Endothelial cell of umbilical vein (primary cell): ENCODE measurements around the gene ADAMTSL3. TPM values are rescaled to one million over a fixed set of nuclear protein-coding genes. Genes with fewer than 3 reads are reported as not detected.

Experiments used
- BruUV-seq: library from RNA; stranded (reverse); fragments of 400-500 nt; replicated peaks from 2 replicates; lab custom pipeline; 2021; lab: Mats Ljungman, UMichigan
- CTCF ChIA-PET: fragments of 300-600, 350-600 bp; sonication (Branson Sonifier 250); formaldehyde crosslinking; loops from one replicate; lab custom pipeline; 2021; ENCODE audit warnings: antibody characterized with exemption, inconsistent platforms; lab: Charles Lee
- POLR2A ChIA-PET: fragments of 300-600, 350-600 bp; sonication (Branson Sonifier 250); formaldehyde crosslinking; loops from one replicate; lab custom pipeline; 2021; ENCODE audit warnings: antibody characterized with exemption, inconsistent platforms; lab: Charles Lee
- DNase-seq: peaks from one replicate; pipeline ENCODE4 v3.0.0-alpha.2; 2011; ENCODE audit warnings: low read depth, low spot score
- FAIRE-seq: peaks from 2 replicates; lab custom pipeline; 2011; peaks lifted over from hg19 to GRCh38; lab: Jason Lieb, UNC
- H2AFZ ChIP-seq: 2 replicates; pipeline ENCODE4 v1.6.0; 2012; ENCODE audit warnings: low read depth, low read length, control low read depth, inconsistent platforms
- H3K27ac ChIP-seq: 2 replicates; pipeline ENCODE4 v1.5.1; 2011; ENCODE audit warnings: low read depth, mild to moderate bottlenecking, control low read depth, low read length, moderate library complexity; ENCODE audit not compliant: insufficient read depth
- H3K27me3 ChIP-seq, 2 experiments: 2 replicates each; pipeline versions ENCODE4 v1.6.0 to v1.6.1; 2011; ENCODE audit warnings: low read length in 2 of 2, mixed read lengths in 1 of 2; ENCODE audit not compliant: control insufficient read depth in 2 of 2, insufficient read depth in 2 of 2
- H3K36me3 ChIP-seq, 2 experiments: 2 replicates in 1 of 2; 3 replicates in 1 of 2; pipeline ENCODE4 v1.5.1; 2011; ENCODE audit warnings: low read length in 2 of 2, mild to moderate bottlenecking in 1 of 2, moderate library complexity in 1 of 2; ENCODE audit not compliant: control insufficient read depth in 2 of 2, insufficient read depth in 2 of 2; ENCODE audit errors: extremely low read depth in 1 of 2
- H3K4me1 ChIP-seq: 3 replicates; pipeline ENCODE4 v1.5.1; 2011; ENCODE audit warnings: mild to moderate bottlenecking, low read length; ENCODE audit not compliant: control insufficient read depth, insufficient read depth; ENCODE audit errors: extremely low read depth
- H3K4me2 ChIP-seq: 2 replicates; pipeline ENCODE4 v1.6.1; 2011; ENCODE audit warnings: low read length, control low read depth, mixed read lengths; ENCODE audit not compliant: insufficient read depth
- H3K4me3 ChIP-seq, 3 experiments: fragments of 200-600 bp in 1 of 3; sonication (generic), shearing (Covaris generic) in 1 of 3; replicated peaks in 1 of 3; 2 replicates each; pipeline ENCODE4 v1.5.1; 2011 to 2016; ENCODE audit warnings: control low read depth in 3 of 3, low read length in 3 of 3, mild to moderate bottlenecking in 2 of 3, inconsistent platforms in 1 of 3, low read depth in 1 of 3, moderate library complexity in 1 of 3; ENCODE audit not compliant: insufficient read depth in 1 of 3
- H3K79me2 ChIP-seq: 2 replicates; pipeline ENCODE4 v1.6.0; 2012; ENCODE audit warnings: low read length, inconsistent platforms; ENCODE audit not compliant: control insufficient read depth, insufficient read depth
- H3K9ac ChIP-seq: replicated peaks from 2 replicates; pipeline ENCODE3; 2011; ENCODE audit warnings: low read length, control low read depth; ENCODE audit not compliant: insufficient read depth; ENCODE audit errors: extremely low read depth
- H3K9me1 ChIP-seq: replicated peaks from 3 replicates; pipeline ENCODE4 v1.6.0; 2011; ENCODE audit warnings: mild to moderate bottlenecking, low read length; ENCODE audit not compliant: control insufficient read depth, insufficient read depth; ENCODE audit errors: extremely low read depth
- H3K9me3 ChIP-seq: replicated peaks from 2 replicates; pipeline ENCODE4 v1.5.1; 2012; ENCODE audit warnings: low read length, inconsistent platforms; ENCODE audit not compliant: control insufficient read depth, insufficient read depth
- H4K20me1 ChIP-seq: replicated peaks from 2 replicates; pipeline ENCODE3; 2011; ENCODE audit warnings: mild to moderate bottlenecking, low read length; ENCODE audit not compliant: control insufficient read depth, insufficient read depth; ENCODE audit errors: extremely low read depth
- EZH2 ChIP-seq: IDR thresholded peaks from 2 replicates; pipeline ENCODE4 v1.6.1; 2012; ENCODE audit warnings: borderline replicate concordance, low read depth, mild to moderate bottlenecking, moderate library complexity, low read length, inconsistent platforms; ENCODE audit not compliant: severe bottlenecking
- FOS ChIP-seq: IDR thresholded peaks from 2 replicates; pipeline ENCODE4 v1.6.1; 2011; ENCODE audit warnings: mild to moderate bottlenecking, low read length, moderate library complexity, borderline replicate concordance; ENCODE audit not compliant: insufficient read depth
- GATA2 ChIP-seq: IDR thresholded peaks from 2 replicates; pipeline ENCODE4 v1.7.0; 2011; ENCODE audit warnings: low read depth, mild to moderate bottlenecking, moderate library complexity, mixed read lengths, low read length; ENCODE audit not compliant: insufficient read length, insufficient read depth
- JUN ChIP-seq: IDR thresholded peaks from 2 replicates; pipeline ENCODE4 v1.6.1; 2011; ENCODE audit warnings: borderline replicate concordance, low read depth; ENCODE audit not compliant: insufficient read length, insufficient read depth
- MYC ChIP-seq: IDR thresholded peaks from one replicate; pipeline ENCODE4 v1.6.1; 2011; ENCODE audit warnings: mild to moderate bottlenecking, low read depth, low read length
- POLR2A ChIP-seq: IDR thresholded peaks from 2 replicates; pipeline ENCODE4 v1.6.1; 2012; ENCODE audit warnings: low read depth, mild to moderate bottlenecking, control low read depth, low read length
- POLR2AphosphoS5 ChIP-seq: IDR thresholded peaks from 2 replicates; pipeline ENCODE4 v1.6.1; 2012; ENCODE audit warnings: low read depth, mild to moderate bottlenecking, control low read depth, low read length, moderate library complexity; ENCODE audit not compliant: insufficient read depth
- dilution Hi-C: fragments of 300-500 bp; cut with MboI; formaldehyde crosslinking; loops from one replicate; pipeline ENCODE4 v1.15.0; 2019; ENCODE audit warnings: low sequenced_read_pairs; ENCODE audit not compliant: extremely low pct_ligation_motif_present
- intact Hi-C: fragments of 100-400 bp; cut with micrococcal nuclease; formaldehyde crosslinking; loops from one replicate; pipeline ENCODE4 v1.10.0; 2022
- polyA plus RNA-seq, 4 experiments: library from polyadenylated mRNA; depleted of rRNA in 3 of 4; stranded (reverse) in 3 of 4; unstranded in 1 of 4; fragments of >200 nt; gene quantifications; 2 replicates each; pipeline versions ENCODE4 v1.2.1 to v1.2.3, GENCODE V29; 2011 to 2012; ENCODE audit warnings: missing spikeins in 1 of 4
- total RNA-seq: library from RNA; stranded (reverse); gene quantifications from 2 replicates; pipeline ENCODE4 v1.2.3, GENCODE V29; 2021
- TF ChIP-seq, protein P1 (sequence below): IDR thresholded peaks from 2 replicates; pipeline ENCODE4 v1.6.1; 2011; ENCODE audit not compliant: insufficient read depth, insufficient read length
- TF ChIP-seq, protein P2 (sequence below), 2 donors: IDR thresholded peaks; 1 replicate in 1 of 2; 2 replicates in 1 of 2; pipeline ENCODE4 v1.5.1; 2011; ENCODE audit warnings: low read length in 2 of 2, mild to moderate bottlenecking in 2 of 2, moderate library complexity in 2 of 2, control low read depth in 1 of 2, inconsistent platforms in 1 of 2, low read depth in 1 of 2; ENCODE audit not compliant: insufficient read depth in 1 of 2; ENCODE audit errors: extremely low read depth in 1 of 2

Gene ADAMTSL3
- total and polyA plus RNA-seq, 2 donors (not counting 3 experiments of a cell fraction or from before 2014, with no cell fraction given), result not detected

DNA sequence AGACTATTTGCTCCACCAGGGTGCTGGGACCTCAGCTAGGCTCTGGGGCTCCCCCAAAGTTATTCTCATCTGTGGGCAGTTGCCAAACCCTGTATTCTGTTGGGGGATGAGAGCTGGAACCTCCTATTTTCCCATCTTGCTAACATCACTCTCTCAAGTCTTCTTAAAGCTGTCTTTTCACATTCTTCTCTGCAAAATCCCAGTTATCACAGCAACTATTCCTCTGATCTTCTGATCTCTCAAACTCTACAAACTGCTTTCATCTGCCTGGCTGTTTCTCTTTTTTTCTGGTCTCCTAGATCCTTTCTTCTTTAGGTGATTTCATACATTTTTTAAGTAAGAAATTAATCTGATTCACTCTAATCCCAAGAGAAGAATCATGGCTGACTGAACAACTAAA is 10.7 kb upstream of the ADAMTSL3 start:
- Histone ChIP-seq H3K27ac (no peak overlapping the region), H3K79me2 (no peaks in the 10 kb centered on the region), H3K4me3 (no peak overlapping the region), H3K4me2 (no peak overlapping the region), H2AFZ (no peak overlapping the region), H3K36me3 (no peaks in the 10 kb centered on the region), H3K27me3 (no peaks in the 10 kb centered on the region), H3K9ac (no peak overlapping the region), H3K9me1 (no peaks in the 10 kb centered on the region), H3K9me3 (no peaks in the 10 kb centered on the region), H4K20me1 (no peaks in the 10 kb centered on the region), H3K4me1 (no peaks in the 10 kb centered on the region)
- ChIA-PET POLR2A (no interaction called here), CTCF (no interaction called here)
- intact Hi-C loops (no loop called here), dilution Hi-C loops (no loop called here)
- TF ChIP-seq, protein P1, sequence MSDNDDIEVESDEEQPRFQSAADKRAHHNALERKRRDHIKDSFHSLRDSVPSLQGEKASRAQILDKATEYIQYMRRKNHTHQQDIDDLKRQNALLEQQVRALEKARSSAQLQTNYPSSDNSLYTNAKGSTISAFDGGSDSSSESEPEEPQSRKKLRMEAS, result no peak
- TF ChIP-seq GATA2 (no peak), POLR2AphosphoS5 (no peak), JUN (no peak), EZH2 (no peak), POLR2A (no peak), MYC (no peak), FOS (no peak)
- TF ChIP-seq, protein P2, sequence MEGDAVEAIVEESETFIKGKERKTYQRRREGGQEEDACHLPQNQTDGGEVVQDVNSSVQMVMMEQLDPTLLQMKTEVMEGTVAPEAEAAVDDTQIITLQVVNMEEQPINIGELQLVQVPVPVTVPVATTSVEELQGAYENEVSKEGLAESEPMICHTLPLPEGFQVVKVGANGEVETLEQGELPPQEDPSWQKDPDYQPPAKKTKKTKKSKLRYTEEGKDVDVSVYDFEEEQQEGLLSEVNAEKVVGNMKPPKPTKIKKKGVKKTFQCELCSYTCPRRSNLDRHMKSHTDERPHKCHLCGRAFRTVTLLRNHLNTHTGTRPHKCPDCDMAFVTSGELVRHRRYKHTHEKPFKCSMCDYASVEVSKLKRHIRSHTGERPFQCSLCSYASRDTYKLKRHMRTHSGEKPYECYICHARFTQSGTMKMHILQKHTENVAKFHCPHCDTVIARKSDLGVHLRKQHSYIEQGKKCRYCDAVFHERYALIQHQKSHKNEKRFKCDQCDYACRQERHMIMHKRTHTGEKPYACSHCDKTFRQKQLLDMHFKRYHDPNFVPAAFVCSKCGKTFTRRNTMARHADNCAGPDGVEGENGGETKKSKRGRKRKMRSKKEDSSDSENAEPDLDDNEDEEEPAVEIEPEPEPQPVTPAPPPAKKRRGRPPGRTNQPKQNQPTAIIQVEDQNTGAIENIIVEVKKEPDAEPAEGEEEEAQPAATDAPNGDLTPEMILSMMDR (IDR thresholded peaks at IDR 0.05; ENCODE audit: extremely low read depth in 1 of 2, insufficient read depth in 1 of 2, low read depth in 1 of 2, low read length in 2 of 2), result no peak
- BruUV-seq, result no TSS peak
- DNase-seq, result no peak
- FAIRE-seq, result no peak
